ENCODE measurements around the gene MAMSTR.
"Not testable (repeated sequence)": the region's sequence is repeated elsewhere in the genome, so short reads cannot be mapped to it uniquely, and the experiment has no call there.

Gene MAMSTR

DNA sequence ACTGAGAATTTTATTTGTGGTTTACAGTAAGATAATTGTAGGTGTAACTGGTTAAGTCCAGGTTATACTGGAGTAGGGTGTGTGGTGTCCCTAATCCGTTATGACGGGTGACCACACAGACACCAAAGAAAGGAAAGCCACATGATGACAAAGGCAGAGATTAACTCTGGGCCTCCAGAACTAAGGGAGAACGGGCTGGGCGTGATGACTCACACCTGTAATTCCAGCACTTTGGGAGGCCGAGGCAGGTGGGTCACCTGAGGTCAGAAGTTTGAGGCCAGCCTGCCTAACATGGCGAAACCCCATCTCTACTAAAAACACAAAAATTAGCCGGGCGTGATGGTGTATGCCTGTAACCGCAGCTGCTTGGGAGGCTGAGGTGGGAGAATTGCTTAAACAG is 33.9 kb downstream of the MAMSTR start:
- DNase-seq, result no peak

DNA sequence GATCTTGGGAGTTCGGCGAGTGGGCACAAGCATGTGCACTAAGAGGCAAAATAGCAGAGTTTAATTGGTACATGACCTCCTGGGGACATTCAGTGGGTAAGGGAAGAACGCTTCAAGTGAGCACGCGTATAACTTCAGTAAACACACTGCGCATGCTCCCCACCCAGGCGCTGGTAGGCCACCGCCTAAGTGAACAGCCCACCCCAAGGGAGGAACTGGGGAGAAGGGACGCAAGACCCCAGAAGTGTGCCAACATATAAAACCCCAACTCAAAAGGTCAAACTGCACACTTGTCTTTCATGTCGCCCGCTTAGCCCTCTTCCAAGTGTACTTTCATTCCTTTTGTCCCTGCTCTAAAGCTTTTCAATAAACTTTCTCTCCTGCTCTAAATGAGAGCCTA is 36.2 kb downstream of the MAMSTR start:
- peak; percentile 22 for DNase-seq

DNA sequence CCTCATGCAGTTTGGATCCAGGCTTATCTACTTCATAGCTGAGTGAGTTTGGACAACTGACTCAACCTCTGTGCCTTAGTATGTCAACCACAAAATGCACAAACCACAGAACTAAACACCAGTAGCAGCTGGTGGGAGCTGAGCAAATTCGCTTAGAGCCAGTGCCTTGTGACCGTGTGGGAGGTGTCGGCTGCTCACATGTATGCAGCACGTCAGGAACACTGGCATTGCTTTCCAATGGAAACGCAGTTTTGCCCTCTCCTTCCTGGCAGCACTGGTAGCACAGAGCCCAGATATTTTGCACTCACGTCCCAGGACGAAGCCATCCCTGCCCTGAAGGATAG is 38.4 kb downstream of the MAMSTR start:
- no peak for DNase-seq

DNA sequence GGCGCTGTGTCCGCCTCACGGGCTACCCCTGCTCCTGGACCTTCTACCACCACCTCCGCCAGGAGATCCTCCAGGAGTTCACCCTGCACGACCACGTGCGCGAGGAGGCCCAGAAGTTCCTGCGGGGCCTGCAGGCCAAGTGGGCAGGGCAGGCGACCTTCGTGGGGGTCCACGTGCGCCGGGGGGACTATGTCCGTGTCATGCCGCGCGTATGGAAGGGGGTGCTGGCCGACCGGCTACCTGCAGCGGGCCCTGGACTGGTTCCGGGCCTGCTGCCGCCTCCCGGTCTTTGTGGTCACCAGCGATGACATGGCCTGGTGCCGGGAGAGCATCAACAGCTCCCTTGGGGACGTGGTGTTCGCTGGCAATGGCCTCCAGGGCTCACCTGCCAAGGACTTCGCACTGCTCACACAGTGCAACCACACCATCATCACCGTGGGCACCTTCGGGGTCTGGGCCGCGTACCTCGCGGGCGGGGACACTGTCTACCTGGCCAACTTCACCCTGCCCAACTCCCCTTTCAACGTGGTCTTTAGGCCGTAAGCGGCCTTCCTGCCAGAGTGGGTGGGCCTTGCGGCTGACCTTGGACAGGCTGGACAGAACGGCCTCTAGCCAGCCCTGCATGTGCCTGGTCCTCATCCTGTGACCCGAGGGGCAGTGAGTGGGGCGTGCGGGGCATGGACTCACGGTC is 38.9 kb downstream of the MAMSTR start:
- DNase-seq, result no peak

DNA sequence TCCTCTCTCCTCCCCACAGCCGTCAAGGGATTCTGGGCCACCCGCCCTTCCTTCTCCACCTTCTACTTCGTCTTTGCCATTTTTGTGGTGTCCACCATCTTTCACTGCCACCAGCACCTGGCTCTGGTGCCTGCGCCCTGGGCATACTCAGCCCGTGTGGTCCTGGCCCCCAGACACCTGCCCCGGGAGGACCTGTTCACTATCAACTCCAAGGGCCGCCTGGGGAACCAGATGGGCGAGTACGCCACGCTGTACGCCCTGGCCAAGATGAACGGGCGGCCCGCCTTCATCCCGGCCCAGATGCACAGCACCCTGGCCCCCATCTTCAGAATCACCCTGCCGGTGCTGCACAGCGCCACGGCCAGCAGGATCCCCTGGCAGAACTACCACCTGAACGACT is 39.5 kb downstream of the MAMSTR start:
- not testable (repeated sequence) for DNase-seq

DNA sequence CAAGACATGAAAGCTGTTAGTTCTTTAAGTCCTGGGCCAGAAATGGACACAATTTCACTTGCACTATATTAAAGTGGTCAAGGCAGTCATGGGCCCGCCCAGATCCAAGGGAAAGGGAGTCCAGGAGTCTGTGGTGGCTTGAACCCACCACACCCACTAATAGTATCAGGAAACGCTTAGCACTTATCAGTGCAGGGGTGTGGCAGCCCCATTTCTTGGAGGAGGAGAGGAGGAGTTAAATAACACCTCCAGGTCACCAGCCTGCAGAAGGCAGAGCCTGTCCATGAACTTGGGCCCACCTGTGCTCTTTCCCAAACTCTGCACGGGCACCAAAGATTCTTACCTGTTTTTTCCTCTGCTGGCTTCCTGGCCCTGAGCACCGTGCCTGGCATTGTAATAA is 41.3 kb downstream of the MAMSTR start:
- DNase-seq, result no peak

DNA sequence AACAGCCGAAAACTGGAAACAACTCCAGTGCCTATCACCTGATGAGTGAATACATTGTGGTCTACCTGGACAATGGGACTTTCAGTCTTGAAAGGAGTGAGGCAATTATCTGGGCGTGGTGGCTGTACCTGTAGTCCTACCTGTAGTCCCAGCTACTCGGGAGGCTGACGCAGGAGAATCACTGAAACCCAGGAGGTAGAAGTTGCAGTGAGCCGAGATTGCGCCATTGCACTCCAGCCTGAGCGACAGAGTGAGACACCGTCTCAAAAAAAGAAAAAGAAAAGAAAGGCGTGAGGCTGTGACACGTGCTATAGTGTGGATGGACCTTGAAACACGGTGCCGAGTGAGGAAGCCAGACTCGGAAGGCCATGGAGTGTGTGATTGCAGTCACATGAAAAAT is 42.6 kb downstream of the MAMSTR start:
- DNase-seq, result no peak

DNA sequence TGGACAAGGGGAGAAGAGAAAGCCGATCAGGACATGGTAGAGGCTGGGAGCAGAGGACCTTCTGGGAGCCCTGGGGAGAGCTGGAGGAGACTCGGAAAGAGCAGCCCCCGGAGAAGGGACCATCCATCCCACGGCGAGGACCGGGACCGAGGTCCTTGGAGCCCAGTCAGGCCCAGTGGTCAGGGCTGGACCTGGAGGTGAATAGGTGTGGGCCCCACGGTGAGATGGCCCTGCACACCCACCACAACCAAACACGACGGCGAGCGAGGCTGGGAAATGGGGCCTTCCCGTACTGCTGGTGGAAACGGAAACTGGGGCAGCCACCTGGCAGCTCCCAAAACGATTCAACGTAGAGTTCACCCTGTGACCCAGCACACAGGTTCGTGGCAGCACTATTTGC is 43.0 kb downstream of the MAMSTR start:
- DNase-seq, result no peak

DNA sequence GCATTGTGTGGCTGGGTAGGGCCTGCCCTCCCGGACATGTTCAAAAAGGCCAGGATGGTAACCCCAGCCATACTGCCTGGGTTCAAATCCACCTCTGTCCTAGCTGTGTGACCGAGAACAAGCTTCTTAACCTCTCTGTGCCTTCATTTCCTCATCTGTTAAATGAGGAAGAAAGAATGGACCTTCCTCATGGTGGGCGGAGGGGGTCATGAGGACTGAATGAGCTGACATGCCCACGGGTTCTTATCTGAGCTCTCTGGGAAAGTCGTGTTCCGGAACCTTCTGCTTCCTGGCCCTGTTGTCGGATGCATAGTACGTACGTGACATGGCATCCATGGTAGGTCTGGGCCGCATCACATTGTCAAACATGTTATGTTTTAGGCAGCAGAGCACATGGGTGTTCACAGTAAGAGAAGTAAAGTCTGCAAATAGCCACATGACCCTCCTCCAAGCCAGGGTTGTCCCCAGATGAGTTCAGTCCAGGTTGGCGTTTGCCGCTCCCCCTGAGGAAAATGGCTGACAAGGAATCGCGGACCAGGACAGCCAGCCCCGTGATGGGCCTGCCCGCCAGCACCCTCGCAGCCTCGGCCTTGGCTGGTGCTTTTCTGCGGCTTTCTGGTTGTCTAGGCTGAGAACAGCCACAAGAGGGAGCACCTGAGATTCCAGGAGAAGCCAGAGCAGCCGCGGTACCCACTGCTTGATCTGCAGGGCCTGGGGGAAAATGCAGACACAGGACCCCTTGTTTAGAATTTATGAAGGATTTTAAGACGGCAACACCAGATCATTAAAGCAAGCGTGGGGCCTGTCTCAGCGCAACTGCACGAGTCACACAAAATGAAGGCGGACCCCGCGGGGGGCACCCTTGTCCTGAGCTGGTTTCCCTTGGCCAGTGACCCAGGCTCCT is 44.4 kb downstream of the MAMSTR start:
- DNase-seq, result peak; percentile 74

DNA sequence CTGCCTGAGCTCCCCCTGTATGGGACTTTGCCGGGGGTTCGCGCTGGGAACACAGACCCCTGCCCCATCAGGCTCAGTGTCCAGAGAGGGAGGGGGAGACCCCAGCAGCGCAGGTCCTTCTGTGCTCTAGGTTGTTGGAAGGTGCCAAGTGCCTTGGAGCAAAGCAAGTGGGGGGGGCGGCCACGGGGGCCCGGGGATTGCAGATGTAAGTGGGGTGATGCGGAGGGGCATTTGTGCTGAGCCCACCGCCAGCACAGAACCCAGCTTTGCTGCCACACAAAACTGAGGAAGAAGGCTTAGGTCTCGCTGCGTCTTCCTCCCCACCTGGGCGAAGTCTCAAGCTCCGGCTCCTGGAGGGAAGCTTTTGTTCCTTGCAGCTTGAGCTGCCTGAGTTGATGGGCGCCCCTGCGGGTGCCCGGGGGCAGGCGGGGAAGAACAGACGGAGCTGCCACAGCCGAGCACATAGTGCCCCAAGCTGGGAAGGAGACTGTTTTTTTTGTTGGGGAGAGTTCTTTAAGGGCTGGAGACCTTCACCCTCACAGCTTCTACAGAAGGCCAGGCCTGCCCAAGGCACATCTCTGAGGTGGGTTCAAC is 45.2 kb downstream of the MAMSTR start:
- DNase-seq, result no peak

DNA sequence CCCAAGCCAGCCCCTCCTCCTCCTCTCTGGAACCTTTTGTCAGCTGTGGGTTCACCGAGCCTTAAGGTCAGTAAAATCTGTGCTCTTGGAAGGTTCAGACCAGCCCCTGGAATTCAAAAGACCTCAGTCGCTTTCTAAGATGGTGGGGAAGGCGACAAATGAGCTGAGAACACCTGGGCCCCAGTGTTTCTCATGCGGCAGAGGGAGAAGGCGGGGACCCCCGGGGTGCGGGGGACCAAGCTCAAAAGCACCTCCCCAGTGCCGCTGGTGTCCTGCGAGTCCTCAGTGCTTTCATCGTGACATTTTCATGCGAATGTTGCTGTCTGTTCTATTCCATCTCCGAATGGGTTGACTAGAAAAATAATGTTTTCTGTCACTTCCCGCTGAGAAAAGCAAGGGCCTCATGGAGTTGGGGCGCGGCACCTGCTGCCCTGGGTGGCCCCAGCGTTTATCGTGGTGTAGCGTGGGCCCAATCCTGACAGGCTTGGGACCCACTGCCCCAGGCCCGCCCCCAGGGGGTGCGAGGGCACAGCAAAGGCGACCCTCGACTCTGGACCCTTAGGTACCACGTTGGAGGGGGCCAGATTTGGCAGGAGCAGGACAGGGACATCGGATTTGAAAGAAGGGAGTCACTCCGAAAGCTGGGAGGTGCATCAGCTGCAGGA is 46.0 kb downstream of the MAMSTR start:
- no peak for DNase-seq

DNA sequence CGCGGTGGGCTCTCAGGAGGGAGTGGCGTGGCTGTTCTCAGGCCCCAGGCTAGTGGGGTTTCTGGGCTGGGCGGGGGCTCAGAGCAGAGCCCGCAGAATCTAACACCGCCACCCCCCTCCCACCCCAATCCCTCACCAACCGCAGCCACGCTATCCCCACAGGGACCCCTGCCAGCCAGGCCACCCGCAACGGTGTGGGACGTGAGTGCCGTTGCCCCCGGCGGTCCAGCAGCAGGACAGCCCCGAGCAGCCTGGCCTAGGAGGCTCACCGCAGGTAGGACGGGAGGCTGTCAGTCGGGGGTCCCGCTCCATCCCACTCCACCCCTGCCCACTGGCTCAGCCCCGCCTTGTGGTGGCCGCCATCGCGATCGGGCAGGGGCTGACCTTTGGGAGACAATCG is 46.5 kb downstream of the MAMSTR start, which contains the start of gene NTN5:
TSS of gene NTN5 (minus strand) at position 24 of the 400 bp plus-strand sequence. CDS start 2,031 bp downstream, outside the sequence.
- no peak for DNase-seq

DNA sequence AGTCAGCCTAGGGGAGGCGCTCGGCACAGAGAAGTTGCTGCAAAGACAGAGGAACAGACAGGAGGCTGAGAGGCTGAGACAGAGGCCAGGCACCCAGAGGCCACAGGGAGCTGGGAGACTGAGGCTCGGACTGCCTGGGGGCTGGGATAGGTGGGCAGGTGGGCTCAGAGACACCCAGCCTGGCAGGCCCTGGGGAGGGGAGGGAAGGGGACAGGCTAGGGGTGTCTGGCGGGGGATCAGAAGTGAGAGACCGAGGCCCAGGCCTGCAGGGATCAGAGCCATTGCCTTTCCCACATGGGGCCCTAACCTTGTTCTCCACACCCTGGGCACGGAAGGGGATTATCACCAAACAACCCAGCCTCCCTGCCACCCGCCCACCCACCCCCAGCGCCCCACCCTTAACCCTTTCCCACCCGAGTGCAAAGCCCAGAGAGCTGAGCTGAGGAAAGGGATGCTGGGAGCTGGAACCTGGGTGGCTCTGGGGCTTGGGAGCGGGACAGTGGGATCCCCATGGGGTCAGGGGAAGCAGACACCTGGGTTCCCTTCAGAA is 48.0 kb downstream of the MAMSTR start:
- no peak for DNase-seq

DNA sequence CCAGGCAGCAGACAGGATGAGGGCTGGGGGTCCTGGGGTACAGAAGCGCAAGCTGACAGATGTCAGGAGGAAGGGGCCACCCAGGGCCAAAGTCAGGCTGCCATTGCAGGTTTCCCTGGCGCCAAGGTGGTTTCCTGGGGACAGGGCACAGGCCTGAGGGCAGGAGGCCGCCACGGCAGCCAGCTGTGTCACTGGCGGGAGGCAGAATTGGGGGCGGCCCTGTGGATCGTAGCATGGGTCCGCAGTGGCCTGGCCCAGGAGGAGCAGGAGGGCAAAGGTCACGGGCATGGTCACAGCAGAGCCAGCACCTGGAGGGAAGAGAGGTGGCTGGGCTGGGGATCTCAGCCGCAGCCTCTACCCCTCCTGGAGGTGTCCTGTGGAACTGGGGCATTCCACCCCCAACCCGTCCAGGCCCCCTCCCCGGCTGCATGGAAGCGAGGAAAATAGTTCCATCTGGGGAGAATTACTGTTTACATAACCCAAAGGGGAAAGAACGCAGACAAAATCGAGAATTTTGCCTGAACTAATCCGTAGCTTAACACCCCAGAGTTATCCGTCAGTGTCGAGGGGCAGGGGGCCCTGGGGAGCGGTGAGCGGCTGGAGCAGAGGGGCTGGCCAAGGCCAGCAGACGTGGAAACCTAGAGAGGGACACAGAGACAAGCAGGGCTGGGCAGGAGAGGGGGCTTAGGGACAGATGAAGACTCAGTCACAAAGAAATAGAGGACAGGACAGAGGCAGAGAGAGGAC is 48.7 kb downstream of the MAMSTR start:
- DNase-seq, result no peak

DNA sequence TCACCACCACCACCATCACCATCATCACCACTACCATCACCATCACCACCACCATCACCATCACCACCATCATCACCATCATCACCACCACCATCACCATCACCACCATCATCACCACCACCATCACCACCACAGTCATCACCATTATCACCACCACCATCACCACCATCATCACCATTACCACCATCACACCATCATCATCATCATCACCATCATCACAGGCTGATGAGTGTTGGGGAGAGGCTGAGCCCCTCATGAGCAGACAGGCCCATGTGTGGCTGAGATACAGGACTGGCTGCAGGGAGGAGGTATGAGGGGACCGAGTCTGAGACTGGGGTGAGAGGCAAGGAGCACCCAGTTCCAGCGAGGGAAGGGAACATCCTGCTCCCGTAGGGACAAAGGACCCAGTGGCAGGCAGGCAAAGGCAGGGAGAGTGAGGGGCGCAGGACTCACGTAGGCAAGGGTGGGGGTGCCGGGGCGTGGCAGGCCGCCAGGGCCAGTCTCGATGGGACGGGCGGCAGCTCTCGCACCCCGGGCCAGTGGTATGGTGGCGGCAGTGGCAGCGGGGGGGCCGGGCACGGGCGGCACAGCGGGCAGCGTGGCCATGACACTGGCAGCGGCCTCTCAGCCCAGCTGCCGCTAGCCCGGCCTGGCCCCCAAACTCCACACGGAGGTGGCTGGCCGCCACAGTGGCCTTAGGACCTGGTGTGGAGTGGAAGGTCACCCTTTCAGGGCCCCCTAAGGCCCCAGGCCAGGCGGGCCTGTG is 49.4 kb downstream of the MAMSTR start:
- no peak for DNase-seq

DNA sequence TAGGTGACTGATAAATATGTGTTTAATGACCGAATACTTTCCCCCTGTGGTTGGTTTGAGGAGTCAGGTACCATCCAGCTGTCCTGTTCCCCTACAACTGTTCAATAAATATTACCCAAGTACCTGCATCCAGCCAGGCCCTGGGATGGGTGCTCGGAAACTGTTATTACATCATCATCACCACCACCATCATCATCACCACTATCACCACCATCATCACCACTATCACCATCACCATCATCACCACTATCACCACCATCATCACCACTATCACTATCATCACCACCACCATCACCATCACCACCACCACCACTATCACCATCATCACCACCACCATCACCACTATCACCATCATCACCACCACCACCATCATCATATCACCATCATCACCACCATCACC is 50.8 kb downstream of the MAMSTR start:
- DNase-seq, result no peak

DNA sequence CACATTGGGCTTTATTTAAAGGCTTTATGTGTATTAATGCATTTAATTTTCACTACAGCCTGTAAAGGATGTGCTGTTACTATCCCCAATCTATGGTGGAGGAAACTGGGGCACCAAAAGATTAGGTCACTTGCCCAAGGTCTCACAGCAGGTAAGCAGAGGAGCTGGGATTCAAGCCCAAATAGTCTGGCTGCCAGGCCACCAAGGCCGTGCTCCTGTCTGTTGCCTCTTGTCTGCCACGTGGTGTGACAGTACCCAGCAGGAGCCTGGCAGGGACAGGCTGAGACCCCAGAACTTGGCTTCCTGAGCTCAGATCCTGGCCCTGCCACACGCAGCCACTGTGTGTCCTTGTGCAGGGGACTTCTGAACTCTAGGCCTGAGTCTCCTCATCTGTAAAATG is 51.2 kb downstream of the MAMSTR start:
- DNase-seq, result no peak

DNA sequence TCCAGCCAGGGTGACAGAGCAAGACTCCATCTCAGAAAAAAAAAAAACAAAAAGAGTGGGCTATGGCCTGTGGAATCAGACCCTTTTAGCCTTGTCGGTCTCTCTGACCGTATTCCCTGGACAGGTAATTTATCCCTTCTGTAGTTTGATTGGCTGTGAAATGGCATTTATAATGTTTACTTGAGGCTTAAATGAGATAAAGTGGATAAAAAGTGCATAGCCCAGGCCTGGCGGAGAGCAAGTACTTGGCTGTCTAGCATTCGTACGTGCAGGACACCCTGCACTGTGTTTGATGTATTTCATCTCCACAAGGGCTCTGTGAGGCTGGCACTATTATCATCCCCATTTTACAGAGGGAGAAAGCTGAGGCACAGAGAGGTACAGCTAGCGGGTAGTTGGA is 53.7 kb downstream of the MAMSTR start:
- DNase-seq, result no peak

DNA sequence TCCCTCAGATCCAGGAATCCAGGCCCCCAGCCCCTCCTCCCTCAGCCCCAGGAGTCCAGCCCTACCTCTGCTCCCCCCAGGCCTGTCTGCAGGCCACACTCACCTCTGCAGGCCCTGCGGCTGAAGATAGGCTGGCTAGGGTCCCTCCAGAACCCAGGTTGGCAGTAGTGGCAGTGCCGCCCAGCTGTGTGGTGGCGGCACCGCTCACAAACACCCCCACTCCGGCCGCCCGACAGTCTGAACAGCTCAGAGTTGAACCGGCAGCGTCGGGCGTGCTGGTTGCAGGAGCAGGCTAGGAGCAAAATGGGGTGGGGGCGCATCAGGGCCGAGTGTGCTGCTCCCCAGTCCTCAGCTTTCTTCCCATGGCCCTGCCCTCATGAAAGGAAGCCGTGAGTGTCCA is 55.0 kb downstream of the MAMSTR start:
- DNase-seq, result no peak

DNA sequence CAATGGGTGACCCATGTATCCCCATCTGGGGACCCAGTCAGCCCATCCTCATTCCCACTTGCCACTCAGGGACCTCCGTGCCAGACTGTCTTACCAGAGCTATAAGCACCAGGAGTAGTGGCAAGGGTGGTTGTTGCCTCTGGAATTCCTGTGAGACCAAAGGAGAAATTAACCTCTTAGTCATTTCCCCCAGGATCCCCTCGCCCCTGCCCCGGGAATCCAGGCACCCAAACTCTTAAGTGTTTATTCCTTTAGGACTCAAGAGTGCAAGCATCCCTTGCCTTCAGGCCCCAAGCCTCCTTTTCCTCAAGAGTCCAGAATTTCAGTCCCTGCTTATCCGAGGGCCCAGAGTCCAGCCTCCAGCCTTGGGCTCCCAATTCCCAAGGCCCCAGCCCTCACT is 55.9 kb downstream of the MAMSTR start:
- no peak for DNase-seq
